ENCODE measurements around the gene SUPT5H. TPM values are rescaled to one million over a fixed set of nuclear protein-coding genes. Genes with fewer than 3 reads are reported as not detected.

Gene SUPT5H
- total and polyA plus RNA-seq, 2 of the 13 experiments (the other 11 are each of a cell fraction or from before 2014, with no cell fraction given): 48.2 to 51.7 TPM

DNA sequence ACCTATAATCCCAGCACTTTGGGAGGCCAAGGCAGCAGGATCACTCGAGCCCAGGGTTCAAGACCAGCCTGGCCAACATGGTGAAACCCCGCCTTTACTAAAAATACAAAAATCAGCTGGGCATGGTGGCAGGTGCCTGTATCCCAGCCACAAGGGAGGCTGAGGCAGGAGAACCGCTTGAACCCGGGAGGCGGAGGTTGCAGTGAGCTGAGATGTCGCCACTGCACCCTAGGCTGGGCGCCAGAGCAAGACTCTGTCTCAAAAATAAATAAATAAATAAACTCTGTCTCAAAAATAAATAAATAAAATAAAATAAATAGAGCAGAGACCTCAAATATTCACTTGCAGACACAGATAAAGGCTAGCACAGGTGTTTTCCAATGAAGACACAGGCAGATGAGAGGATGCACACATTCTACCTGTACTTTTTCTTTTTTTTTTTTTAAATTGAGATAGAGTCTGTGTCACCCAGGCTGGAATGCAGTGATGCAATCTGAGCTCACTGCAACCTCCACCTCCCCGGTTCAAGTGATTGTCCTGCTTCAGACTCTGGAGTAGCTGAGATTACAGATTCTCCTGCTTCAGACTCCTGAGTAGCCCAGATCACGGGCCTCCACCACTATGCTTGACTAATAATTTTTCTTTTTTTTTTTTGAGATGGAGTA lies 7.0 kb upstream of the SUPT5H start (continued):
- TF ChIP-seq FIP1L1 (IDR thresholded peaks at IDR 0.05; ENCODE audit: borderline replicate concordance, insufficient read depth, low read depth, low read length) (no peak), SAP130 (CRISPR knock-in tag; IDR thresholded peaks at IDR 0.05; ENCODE audit: low read depth) (peak; percentile 36; the same call in 1 of the 2 replicates), POLR2AphosphoS2 (IDR thresholded peaks at IDR 0.05; ENCODE audit: low read depth, low read length) (no peak), ZNF777 (CRISPR knock-in tag; IDR thresholded peaks at IDR 0.05) (no peak), MBD4 (IDR thresholded peaks at IDR 0.05; ENCODE audit: borderline replicate concordance, low read length) (no peak), ZMYM4 (CRISPR knock-in tag; IDR thresholded peaks at IDR 0.05) (no peak), KDM4B (CRISPR knock-in tag; IDR thresholded peaks at IDR 0.05) (no peak), MZF1 (CRISPR knock-in tag; IDR thresholded peaks at IDR 0.05; ENCODE audit: borderline replicate concordance) (no peak), ATRX (CRISPR knock-in tag; IDR thresholded peaks at IDR 0.05; ENCODE audit: borderline replicate concordance) (no peak), SOX13 (IDR thresholded peaks at IDR 0.05) (no peak), SOX13 (CRISPR knock-in tag; conservative IDR thresholded peaks at IDR 0.05 in 1 of 2, IDR thresholded peaks at IDR 0.05 in 1 of 2) (no peak), TGIF2 (CRISPR knock-in tag; IDR thresholded peaks at IDR 0.05) (no peak), SOX6 (IDR thresholded peaks at IDR 0.05) (no peak), SOX6 (CRISPR knock-in tag; IDR thresholded peaks at IDR 0.05) (0 out of 2 replicates have a peak, but pooled peaks have one; percentile 17), PHF5A (CRISPR knock-in tag; IDR thresholded peaks at IDR 0.05; ENCODE audit: low read depth, unreplicated experiment) (no peak), NRL (CRISPR knock-in tag; IDR thresholded peaks at IDR 0.05; ENCODE audit: borderline replicate concordance) (no peak), ZNF562 (CRISPR knock-in tag; IDR thresholded peaks at IDR 0.05; ENCODE audit: borderline replicate concordance) (no peak), ZNF749 (CRISPR knock-in tag; IDR thresholded peaks at IDR 0.05; ENCODE audit: borderline replicate concordance) (no peak), NFIB (CRISPR knock-in tag; IDR thresholded peaks at IDR 0.05; ENCODE audit: borderline replicate concordance) (no peak), NFYC (CRISPR knock-in tag; IDR thresholded peaks at IDR 0.05) (no peak), EEA1 (CRISPR knock-in tag; IDR thresholded peaks at IDR 0.05; ENCODE audit: borderline replicate concordance) (no peak), ZNF256 (CRISPR knock-in tag; conservative IDR thresholded peaks at IDR 0.05) (no peak), ATF7 (IDR thresholded peaks at IDR 0.05) (peak; percentile 57; the same call in 1 of the 2 replicates), ATF7 (CRISPR knock-in tag; IDR thresholded peaks at IDR 0.05) (no peak), NKX3-1 (CRISPR knock-in tag; IDR thresholded peaks at IDR 0.05) (no peak), CEBPG (CRISPR knock-in tag; IDR thresholded peaks at IDR 0.05) (peak; percentile 92), LCORL (IDR thresholded peaks at IDR 0.05) (no peak), LCORL (CRISPR knock-in tag; IDR thresholded peaks at IDR 0.05) (no peak), RAD21 (CRISPR knock-in tag; IDR thresholded peaks at IDR 0.05) (no peak), STAG1 (CRISPR knock-in tag; IDR thresholded peaks at IDR 0.05) (no peak), ZNF720 (CRISPR knock-in tag; IDR thresholded peaks at IDR 0.05) (no peak), ZNF879 (CRISPR knock-in tag; IDR thresholded peaks at IDR 0.05) (no peak)
- TF ChIP-seq, protein P1, sequence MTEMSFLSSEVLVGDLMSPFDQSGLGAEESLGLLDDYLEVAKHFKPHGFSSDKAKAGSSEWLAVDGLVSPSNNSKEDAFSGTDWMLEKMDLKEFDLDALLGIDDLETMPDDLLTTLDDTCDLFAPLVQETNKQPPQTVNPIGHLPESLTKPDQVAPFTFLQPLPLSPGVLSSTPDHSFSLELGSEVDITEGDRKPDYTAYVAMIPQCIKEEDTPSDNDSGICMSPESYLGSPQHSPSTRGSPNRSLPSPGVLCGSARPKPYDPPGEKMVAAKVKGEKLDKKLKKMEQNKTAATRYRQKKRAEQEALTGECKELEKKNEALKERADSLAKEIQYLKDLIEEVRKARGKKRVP (CRISPR knock-in tag; IDR thresholded peaks at IDR 0.05): peak in 1 of 2 experiments; percentile 87; a peak in 2 of 4 replicates
- TF ChIP-seq, protein P2, sequence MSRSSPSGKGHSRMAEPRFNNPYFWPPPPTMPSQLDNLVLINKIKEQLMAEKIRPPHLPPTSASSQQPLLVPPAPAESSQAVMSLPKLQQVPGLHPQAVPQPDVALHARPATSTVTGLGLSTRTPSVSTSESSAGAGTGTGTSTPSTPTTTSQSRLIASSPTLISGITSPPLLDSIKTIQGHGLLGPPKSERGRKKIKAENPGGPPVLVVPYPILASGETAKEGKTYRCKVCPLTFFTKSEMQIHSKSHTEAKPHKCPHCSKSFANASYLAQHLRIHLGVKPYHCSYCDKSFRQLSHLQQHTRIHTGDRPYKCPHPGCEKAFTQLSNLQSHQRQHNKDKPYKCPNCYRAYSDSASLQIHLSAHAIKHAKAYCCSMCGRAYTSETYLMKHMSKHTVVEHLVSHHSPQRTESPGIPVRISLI (CRISPR knock-in tag; IDR thresholded peaks at IDR 0.05; ENCODE audit: borderline replicate concordance): peak; percentile 78; the same call in 1 of the 2 replicates
